B cell (primary cell): ENCODE measurements around the gene APCDD1L.

Experiments
- EZH2 ChIP-seq: IDR thresholded peaks from 2 replicates; pipeline ENCODE4 v1.6.1; 2012; ENCODE audit warnings: borderline replicate concordance, low read depth, mild to moderate bottlenecking, moderate library complexity, low read length; ENCODE audit not compliant: insufficient read depth, poor library complexity, severe bottlenecking
- TF ChIP-seq, protein P1 (sequence below): fragments of 200-600 bp; IDR thresholded peaks from one replicate; pipeline ENCODE4 v1.8.0; 2022; ENCODE audit warnings: antibody characterized with exemption, mild to moderate bottlenecking

DNA sequence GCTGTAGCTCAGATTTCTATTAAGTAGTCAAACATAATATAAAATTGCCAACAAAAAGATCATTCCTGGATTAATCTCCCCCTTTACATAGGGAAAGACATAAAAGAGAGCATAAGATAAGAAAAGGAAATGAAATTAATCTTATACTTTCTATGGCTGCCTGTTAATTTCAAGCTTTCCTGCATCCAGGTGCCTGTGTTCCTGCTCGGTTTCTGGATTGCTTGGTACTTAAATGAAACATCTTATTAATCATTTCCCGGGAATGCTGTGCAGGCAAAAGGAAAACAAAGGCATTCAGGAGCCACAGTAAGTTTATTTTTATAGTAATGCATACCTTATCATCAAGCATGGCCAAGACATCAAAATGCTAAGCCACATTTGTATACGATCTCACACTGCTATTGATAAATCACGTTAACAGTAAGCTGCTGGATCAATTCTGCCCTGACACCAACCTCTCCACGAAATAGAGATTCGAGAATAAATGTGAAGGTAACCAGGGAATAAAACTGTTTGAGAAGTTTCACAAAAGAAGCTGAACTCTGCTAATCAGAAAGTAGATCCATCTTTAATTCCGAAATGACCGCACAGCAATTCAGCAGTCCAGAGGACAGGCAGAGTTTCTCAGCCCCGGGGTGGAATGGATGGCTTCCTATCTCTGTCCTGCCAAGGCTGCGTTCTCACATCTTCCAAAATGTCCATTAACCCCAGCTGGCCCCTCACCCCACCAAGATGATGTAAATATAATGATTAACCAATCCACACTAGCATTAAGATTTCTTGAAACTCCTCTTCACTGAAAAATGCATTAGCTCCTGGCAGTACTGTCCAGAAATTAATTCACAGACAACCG is 32.6 kb upstream of the APCDD1L start:
- TF ChIP-seq, protein P1, sequence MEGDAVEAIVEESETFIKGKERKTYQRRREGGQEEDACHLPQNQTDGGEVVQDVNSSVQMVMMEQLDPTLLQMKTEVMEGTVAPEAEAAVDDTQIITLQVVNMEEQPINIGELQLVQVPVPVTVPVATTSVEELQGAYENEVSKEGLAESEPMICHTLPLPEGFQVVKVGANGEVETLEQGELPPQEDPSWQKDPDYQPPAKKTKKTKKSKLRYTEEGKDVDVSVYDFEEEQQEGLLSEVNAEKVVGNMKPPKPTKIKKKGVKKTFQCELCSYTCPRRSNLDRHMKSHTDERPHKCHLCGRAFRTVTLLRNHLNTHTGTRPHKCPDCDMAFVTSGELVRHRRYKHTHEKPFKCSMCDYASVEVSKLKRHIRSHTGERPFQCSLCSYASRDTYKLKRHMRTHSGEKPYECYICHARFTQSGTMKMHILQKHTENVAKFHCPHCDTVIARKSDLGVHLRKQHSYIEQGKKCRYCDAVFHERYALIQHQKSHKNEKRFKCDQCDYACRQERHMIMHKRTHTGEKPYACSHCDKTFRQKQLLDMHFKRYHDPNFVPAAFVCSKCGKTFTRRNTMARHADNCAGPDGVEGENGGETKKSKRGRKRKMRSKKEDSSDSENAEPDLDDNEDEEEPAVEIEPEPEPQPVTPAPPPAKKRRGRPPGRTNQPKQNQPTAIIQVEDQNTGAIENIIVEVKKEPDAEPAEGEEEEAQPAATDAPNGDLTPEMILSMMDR = no peak
- TF ChIP-seq EZH2 = no peak
